Erythroblast (primary cell): Measurements from ENCODE around the gene SQSTM1.

ENCODE experiments used
- GATA1 ChIP-seq: IDR thresholded peaks from 2 replicates; pipeline ENCODE4 v1.6.1; 2011; ENCODE audit warnings: low read depth, mild to moderate bottlenecking, control low read depth, low read length, moderate library complexity
- POLR2A ChIP-seq: IDR thresholded peaks from 2 replicates; pipeline ENCODE4 v1.6.1; 2011; ENCODE audit warnings: mild to moderate bottlenecking, low read length

DNA sequence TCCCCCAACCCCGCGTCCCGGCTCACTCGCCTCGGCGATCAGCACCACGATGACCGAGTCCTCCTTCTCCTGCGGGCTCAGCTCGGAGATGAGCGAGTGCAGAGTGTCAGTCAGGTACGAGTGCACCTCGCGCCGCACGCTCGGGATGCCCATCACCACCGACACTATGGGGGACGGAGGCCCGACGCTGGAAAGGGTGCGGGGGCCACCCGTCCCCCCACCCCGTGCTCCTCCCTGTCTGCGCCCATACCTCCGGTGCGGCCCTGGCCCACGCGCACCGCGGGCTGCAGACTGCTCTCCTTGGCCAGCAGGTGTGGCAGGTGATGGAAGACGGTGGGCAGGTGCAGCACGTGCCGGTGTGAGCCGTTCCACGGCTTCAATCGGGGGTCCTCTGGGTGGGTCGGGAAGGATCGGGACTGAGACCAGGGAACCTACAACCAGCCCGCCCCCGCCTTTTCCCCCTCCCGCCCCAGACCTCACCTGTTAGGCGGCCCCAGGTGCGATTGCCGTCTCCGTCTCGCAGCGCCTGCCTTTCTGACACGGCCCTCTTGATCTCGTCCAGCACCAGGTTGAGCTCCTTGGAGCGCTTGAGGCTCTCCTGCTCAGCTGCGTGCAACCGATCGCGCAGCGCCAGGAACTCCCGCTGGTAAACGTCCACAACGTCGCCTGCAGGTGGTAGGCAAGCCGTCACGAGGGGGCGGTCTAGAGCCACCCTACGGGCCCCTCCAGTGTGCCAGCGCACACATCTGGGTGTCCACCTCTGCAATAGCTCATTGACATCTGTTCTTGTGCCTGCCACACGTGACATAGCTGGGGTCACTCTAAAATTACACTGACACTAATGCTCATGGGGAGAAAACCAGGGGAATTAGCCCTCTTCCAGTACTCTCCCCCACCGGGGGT, 19.1 kb upstream of the SQSTM1 start:
- TF ChIP-seq POLR2A (no peak), GATA1 (no peak)
